Right renal cortex interstitium (tissue), 3 donors: Measurements from ENCODE around the gene TEX10. TPM values are rescaled to one million over a fixed set of nuclear protein-coding genes. Genes with fewer than 3 reads are reported as not detected.

Source experiments
- DNase-seq, 3 donors: peaks; one replicate each; pipeline ENCODE4 v3.0.0-alpha.2; 2013; ENCODE audit warnings: low read depth in 3 of 3, low spot score in 2 of 3
- polyA plus RNA-seq, 3 donors: library from polyadenylated mRNA; unstranded; fragments of 120-200 nt; gene quantifications; one replicate each; pipeline ENCODE4 v1.2.1, GENCODE V29; 2013; ENCODE audit not compliant: insufficient read length in 3 of 3

The TEX10 gene
- polyA plus RNA-seq, 3 donors = 41.9 to 45.8 (median 44.6) TPM

GRCh38 chr9:100286257-100286656 is 66.5 kb downstream of the TEX10 start:
- no peak for DNase-seq

- DNase-seq = no peak
Observed at GRCh38 chr9:100285601-100286000, 67.1 kb downstream of the TEX10 start.

- no peak for DNase-seq
Observed at GRCh38 chr9:100285080-100285479, 67.7 kb downstream of the TEX10 start.

- no peak for DNase-seq
Observed at GRCh38 chr9:100284247-100284646, 68.5 kb downstream of the TEX10 start.

GRCh38 chr9:100282388-100282719 is 70.4 kb downstream of the TEX10 start:
- no peak for DNase-seq

GRCh38 chr9:100281676-100282387 is 70.9 kb downstream of the TEX10 start:
- DNase-seq = no peak

GRCh38 chr9:100281066-100281465 is 71.7 kb downstream of the TEX10 start:
- DNase-seq = no peak

GRCh38 chr9:100277166-100277979 is 75.4 kb downstream of the TEX10 start:
- no peak for DNase-seq

- no peak for DNase-seq
Observed at GRCh38 chr9:100269656-100270055, 83.1 kb downstream of the TEX10 start.

GRCh38 chr9:100268271-100268670 is 84.5 kb downstream of the TEX10 start:
- DNase-seq = no peak

GRCh38 chr9:100267211-100267610 is 85.5 kb downstream of the TEX10 start:
- no peak for DNase-seq

Other genes starting within 250 kb of the TEX10 start
- 10 to 100 TPM; 22.3 to 23.6 (median 22.5) TPM for gene MSANTD3, start 74.2 kb upstream of the TEX10 start, polyA plus RNA-seq
- gene TMEFF1, start 120.2 kb upstream of the TEX10 start, polyA plus RNA-seq = 1 to 10 TPM; 3.9 to 5.4 (median 5.0) TPM
- gene CAVIN4, start 225.1 kb upstream of the TEX10 start, polyA plus RNA-seq = 1 to 10 TPM; 2.3 to 3.0 (median 2.9) TPM